Measurements from ENCODE around the gene WDR31. TPM values are rescaled to one million over a fixed set of nuclear protein-coding genes. Genes with fewer than 3 reads are reported as not detected.
A peak's percentile ranks its signal among the peaks of the same experiment; 100 is the strongest.

WDR31 gene
- total RNA-seq, 1 donor from 2014 or later, result 3.4 TPM

GRCh38 chr9:113289091-113289490, 51.0 kb downstream of the WDR31 start:
- Mint-ChIP-seq H3K27me3 (ENCODE audit: unreplicated experiment) (no peaks in the 10 kb centered on the region), H3K4me3 (ENCODE audit: unreplicated experiment) (no peak overlapping the region), H3K4me1 (ENCODE audit: unreplicated experiment) (no peaks in the 10 kb centered on the region), H3K27ac (ENCODE audit: unreplicated experiment) (no peak overlapping the region), H3K9me3 (ENCODE audit: unreplicated experiment) (no peaks in the 10 kb centered on the region), H3K36me3 (ENCODE audit: unreplicated experiment) (peaks cover 70% of the 10 kb centered on the region)
- no peak for TF ChIP-seq CTCF (IDR thresholded peaks at IDR 0.05)
- no peak for DNase-seq (ENCODE audit: extremely low spot score, unreplicated experiment)

GRCh38 chr9:113281356-113281755, 58.7 kb downstream of the WDR31 start:
- TF ChIP-seq CTCF (IDR thresholded peaks at IDR 0.05), result no peak
- Mint-ChIP-seq H3K36me3 (ENCODE audit: unreplicated experiment) (peaks cover 54% of the 10 kb centered on the region), H3K27me3 (ENCODE audit: unreplicated experiment) (no peaks in the 10 kb centered on the region), H3K9me3 (ENCODE audit: unreplicated experiment) (no peaks in the 10 kb centered on the region), H3K27ac (ENCODE audit: unreplicated experiment) (no peak overlapping the region), H3K4me3 (ENCODE audit: unreplicated experiment) (no peak overlapping the region), H3K4me1 (ENCODE audit: unreplicated experiment) (peaks cover 4% of the 10 kb centered on the region)
- no peak for DNase-seq (ENCODE audit: extremely low spot score, unreplicated experiment)

GRCh38 chr9:113278840-113279239, 61.2 kb downstream of the WDR31 start:
- DNase-seq (ENCODE audit: extremely low spot score, unreplicated experiment), result no peak
- H3K36me3 Mint-ChIP-seq (ENCODE audit: unreplicated experiment), result peaks cover 40% of the 10 kb centered on the region
- no peak for TF ChIP-seq CTCF (IDR thresholded peaks at IDR 0.05)
- no peaks in the 10 kb centered on the region for H3K27me3 Mint-ChIP-seq (ENCODE audit: unreplicated experiment)
- no peak overlapping the region for H3K27ac Mint-ChIP-seq (ENCODE audit: unreplicated experiment)
- H3K4me1 Mint-ChIP-seq (ENCODE audit: unreplicated experiment), result peaks cover 10% of the 10 kb centered on the region
- no peaks in the 10 kb centered on the region for H3K9me3 Mint-ChIP-seq (ENCODE audit: unreplicated experiment)
- no peak overlapping the region for H3K4me3 Mint-ChIP-seq (ENCODE audit: unreplicated experiment)

- H3K36me3 Mint-ChIP-seq (ENCODE audit: unreplicated experiment), result peaks cover 37% of the 10 kb centered on the region
- DNase-seq (ENCODE audit: extremely low spot score, unreplicated experiment), result peak; percentile 99
- no peaks in the 10 kb centered on the region for H3K9me3 Mint-ChIP-seq (ENCODE audit: unreplicated experiment)
- H3K4me3 Mint-ChIP-seq (ENCODE audit: unreplicated experiment), result no peak within 1 kb of the TSS
- peaks cover 13% of the 10 kb centered on the region for H3K4me1 Mint-ChIP-seq (ENCODE audit: unreplicated experiment)
- TF ChIP-seq CTCF (IDR thresholded peaks at IDR 0.05), result no peak
- H3K27me3 Mint-ChIP-seq (ENCODE audit: unreplicated experiment), result no peaks in the 10 kb centered on the region
- no peak within 1 kb of the TSS for H3K27ac Mint-ChIP-seq (ENCODE audit: unreplicated experiment)
Observed at GRCh38 chr9:113275157-113276131, 64.6 kb downstream of the WDR31 start, which contains the start of the genes CDC26 and PRPF4. CDC26 (minus strand) TSS chr9:113275572; CDS start chr9:113272507, 3,065 bp downstream. PRPF4 (plus strand) TSS chr9:113275658; CDS start chr9:113275744, 86 bp downstream.

- DNase-seq (ENCODE audit: extremely low spot score, unreplicated experiment), result no peak
- no peak overlapping the region for H3K4me3 Mint-ChIP-seq (ENCODE audit: unreplicated experiment)
- H3K9me3 Mint-ChIP-seq (ENCODE audit: unreplicated experiment), result no peaks in the 10 kb centered on the region
- no peak overlapping the region for H3K27ac Mint-ChIP-seq (ENCODE audit: unreplicated experiment)
- H3K36me3 Mint-ChIP-seq (ENCODE audit: unreplicated experiment), result peaks cover 33% of the 10 kb centered on the region
- H3K27me3 Mint-ChIP-seq (ENCODE audit: unreplicated experiment), result no peaks in the 10 kb centered on the region
- H3K4me1 Mint-ChIP-seq (ENCODE audit: unreplicated experiment), result peaks cover 13% of the 10 kb centered on the region
- peak; percentile 76 for TF ChIP-seq CTCF (IDR thresholded peaks at IDR 0.05)
Observed at GRCh38 chr9:113274474-113275156, 65.5 kb downstream of the WDR31 start.

All from osteocyte (in vitro differentiated cells).